GM18909 (cell line): ENCODE data around the gene SLC39A3.
"Not testable (repeated sequence)": the region's sequence is repeated elsewhere in the genome, so short reads cannot be mapped to it uniquely, and the experiment has no call there.

Experiments used
- ATAC-seq: cut with Tn5 transposase; IDR thresholded peaks from one replicate; pipeline ENCODE4 v1.9.1; 2021; ENCODE audit warnings: mild to moderate bottlenecking; ENCODE audit not compliant: unreplicated experiment, poor library complexity

Gene SLC39A3

GRCh38 chr19:2724148-2724557, 15.7 kb downstream of the SLC39A3 start:
- no peak for ATAC-seq

DNA sequence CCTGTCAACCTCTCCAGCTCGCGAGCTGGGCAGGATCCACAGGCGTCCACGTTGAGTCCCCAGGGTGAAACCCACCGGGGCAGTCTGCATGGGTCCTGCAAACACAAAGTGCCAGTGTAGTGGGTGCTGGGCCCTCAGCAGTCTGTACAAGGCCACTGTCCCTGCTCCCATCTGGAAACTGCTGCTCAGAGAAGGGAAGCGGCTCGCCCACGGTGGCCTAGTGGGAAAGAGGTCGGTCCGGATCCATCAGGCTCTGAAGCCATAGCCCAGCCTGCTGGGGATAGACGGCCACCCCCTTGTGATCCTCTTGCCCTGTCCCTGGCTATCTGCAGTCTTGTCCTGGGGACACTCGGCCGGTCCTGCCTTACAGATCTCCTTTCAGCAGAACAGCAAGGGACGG, 16.1 kb downstream of the SLC39A3 start:
- no peak for ATAC-seq

GRCh38 chr19:2723345-2723715, 16.5 kb downstream of the SLC39A3 start:
- no peak for ATAC-seq

DNA sequence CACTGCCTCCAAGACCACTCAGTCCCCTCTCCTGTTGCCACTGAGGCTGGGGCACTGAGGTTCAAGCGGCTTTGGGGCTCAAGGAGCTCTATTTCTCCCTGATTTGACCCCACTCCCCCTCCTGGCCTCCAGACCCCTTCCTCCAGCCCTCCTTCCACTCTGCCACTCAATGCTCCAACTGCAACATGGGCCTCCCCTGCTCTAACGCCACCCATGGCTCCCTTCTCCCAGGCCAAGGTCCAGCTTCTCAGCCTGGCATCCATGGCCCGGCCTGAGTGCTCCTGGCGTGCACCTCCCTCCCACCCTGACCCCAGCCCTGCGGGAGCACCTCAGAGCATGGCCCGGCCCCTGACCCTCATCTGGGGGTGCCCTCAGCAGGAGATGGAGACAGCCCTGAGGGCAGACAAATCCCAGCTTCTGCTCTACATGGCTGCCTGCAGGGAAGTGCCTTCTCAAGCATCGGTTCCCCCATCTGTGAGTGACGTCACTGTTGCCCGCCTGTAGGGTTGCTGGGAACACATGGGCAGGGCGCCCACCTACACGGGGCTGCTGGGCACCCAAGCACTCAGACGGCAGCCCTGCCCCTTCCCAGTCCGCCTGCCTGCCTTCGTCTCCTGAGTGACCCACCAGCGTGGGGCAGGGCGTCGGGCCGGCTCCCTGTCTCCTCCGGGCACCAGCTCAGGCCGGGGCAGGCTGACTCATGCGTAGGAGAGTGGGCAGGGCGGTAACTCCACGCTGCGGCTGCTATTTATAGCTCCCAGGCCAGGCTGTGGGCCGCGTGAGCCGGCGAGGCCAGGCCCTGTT, 17.1 kb downstream of the SLC39A3 start:
- no peak for ATAC-seq

- no peak for ATAC-seq
These were observed 18.0 kb downstream of the SLC39A3 start for GRCh38 chr19:2721570-2722540.

DNA sequence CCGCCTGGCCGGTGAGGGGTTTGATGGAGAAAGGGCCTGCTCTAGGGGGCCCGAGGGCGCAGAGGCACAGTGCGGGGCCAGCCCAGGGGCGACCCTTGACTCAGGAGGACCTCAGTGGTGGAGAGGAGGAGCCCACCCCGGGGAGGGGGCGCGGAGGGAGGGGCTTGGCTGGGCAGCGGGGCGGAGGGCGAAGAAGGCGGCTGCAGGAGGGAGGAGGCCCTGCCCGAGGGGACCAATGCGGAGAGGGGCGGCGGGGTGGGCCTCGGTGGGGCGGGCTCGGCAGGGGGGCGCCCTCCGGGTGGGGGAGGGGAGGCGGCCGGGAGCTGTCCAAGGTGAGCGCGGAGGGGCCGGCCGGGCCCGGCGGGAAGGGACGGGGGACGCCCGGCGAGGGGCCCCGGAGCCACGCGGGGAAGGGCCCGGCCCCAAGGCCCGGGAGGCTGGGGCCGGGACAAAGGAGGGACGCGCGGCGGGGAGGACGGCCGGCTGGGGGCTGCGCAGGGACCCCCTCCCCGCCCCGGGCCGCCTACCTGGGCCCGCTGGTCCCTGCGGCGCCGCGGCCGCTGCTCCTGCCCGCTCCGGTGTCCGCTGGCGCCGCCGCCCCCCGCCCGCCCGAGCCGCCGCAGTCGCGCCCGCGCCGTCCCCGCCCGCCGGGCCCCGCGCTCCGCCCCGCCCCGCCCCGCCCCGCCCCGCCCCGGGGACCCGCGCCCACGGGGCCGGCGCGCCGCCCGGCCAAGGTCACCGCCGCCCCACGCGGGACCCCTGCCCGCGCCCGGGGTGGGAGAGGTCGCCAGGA, 18.8 kb downstream of the SLC39A3 start, which contains the start of gene DIRAS1:
Gene DIRAS1, minus strand, starts transcription at position 596 of the 793 bp plus-strand sequence. CDS start 3,566 bp downstream, outside the sequence.
- ATAC-seq = no peak

- ATAC-seq = no peak
These were observed 19.7 kb downstream of the SLC39A3 start for GRCh38 chr19:2719920-2720776.

- ATAC-seq = no peak
These were observed 20.5 kb downstream of the SLC39A3 start for GRCh38 chr19:2719232-2719735.

DNA sequence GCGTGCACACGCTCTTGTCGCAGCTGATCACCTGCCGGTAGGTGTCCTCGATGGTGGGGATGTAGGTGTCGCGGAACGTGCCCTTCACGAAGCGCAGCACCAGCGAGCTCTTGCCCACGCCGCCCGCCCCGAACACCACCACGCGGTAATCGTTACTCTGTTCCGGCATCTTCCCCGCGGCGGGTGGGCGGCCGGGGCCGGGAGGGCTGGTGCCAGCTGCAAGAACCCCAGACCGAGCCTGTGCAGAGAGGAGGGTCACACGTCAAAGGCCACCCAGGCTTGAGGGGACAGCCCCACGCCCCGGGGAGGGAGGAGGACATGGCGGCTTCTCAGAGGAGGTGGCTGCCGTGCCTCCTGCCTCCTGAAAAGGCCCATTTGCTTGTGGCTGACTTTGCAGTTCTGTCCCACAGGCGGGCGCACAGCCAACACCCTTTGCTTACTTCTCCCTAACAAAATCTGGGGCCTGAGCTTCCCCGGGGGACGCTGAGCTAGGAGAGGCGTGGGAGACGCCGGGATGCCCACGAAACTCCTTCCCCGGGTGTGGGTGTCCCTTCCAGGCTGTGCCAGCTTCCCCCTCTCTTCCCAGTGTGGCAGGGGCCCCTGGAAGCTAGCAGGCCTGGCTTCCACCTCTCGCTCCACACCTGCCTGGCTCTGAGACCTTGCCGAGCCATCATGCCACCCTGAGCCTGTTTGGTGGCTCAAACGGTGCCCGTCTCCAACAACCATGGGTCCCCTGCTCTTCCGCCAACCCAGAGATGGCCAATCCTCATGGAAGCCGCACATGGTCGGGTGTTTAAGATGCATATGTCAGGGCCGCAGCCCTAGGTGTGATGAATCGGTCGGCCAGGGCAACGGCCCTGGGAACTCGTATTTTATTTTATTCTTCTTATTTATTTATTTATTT, 21.9 kb downstream of the SLC39A3 start:
- no peak for ATAC-seq

DNA sequence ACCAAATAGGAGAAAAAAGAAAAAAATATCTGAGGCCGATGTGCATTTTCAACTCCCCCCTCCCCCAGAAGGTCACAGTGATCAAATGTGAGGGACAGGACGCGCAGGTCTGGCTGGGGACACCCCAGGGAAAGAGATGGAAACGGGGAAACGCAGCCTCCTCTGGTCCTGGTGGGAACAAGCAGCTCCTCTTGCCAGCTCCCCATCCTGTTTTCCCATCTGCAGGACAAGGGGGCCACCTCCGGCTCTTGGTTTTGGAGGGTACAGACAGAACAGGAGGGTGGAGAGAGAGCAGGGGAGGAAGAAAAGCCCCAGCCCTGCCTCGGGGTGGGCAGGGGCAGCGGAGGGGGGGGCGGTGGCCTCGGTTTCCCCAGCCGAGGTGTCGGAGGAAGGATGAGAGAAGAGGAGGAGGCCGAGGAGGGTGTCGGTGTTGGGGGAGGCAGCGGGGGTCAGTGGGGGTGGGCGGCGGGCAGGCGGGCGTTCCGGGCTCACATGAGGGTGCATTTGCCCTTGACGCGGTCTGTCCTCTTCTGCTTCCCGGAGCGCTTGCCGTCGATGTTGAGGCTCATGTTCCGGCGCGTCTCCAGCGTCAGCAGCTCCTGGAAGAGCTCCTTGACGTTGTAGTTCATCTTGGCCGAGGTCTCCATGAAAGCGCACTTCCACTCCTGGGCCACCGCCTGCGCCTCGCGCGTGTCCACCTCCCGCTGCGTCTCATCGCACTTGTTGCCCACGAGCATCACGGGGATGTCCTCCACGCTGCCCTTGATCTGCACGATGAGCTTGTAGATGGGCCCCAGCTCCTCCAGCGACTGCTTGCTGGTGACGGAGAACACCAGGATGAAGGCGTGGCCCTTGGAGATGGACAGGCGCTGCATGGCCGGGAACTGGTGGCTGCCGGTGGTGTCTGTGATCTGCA, 22.8 kb downstream of the SLC39A3 start:
- ATAC-seq = no peak

- no peak for ATAC-seq
These were observed 23.6 kb downstream of the SLC39A3 start for GRCh38 chr19:2716275-2716650.

DNA sequence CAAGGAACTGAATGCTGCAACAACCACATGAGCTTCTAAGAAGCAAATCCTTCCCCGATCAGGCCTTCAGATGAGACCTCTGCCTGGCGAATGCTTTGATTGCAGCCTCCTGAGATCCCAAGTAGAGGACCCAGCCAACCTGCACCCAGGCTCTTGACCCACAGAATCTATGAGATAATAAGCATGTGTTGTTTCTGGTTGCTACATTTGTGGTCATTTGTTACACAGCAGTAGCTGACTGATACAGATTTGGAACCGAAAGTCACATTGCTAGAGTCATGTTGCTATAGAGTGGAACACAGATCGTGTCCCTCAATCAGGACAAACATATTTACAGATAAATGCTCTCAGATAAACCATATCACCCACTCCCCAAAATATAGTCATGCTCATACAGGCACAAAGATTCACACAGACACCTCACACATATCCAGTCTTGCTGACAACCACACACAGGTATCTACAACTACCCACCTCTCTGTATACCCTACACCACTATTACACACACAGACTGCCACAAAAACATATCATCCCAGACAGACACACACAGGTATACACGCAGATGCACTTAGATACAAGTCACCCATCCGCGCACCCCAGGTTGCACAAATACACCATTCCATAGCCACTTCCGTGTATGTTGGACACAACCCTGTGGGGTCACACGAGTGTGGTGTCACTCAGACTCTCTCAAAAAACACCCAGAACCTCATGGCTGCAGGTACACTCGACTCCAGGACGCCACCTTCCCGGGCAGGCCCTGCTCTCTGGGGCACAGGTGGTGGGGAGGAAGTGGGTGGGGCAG, 24.1 kb downstream of the SLC39A3 start:
- no peak for ATAC-seq

DNA sequence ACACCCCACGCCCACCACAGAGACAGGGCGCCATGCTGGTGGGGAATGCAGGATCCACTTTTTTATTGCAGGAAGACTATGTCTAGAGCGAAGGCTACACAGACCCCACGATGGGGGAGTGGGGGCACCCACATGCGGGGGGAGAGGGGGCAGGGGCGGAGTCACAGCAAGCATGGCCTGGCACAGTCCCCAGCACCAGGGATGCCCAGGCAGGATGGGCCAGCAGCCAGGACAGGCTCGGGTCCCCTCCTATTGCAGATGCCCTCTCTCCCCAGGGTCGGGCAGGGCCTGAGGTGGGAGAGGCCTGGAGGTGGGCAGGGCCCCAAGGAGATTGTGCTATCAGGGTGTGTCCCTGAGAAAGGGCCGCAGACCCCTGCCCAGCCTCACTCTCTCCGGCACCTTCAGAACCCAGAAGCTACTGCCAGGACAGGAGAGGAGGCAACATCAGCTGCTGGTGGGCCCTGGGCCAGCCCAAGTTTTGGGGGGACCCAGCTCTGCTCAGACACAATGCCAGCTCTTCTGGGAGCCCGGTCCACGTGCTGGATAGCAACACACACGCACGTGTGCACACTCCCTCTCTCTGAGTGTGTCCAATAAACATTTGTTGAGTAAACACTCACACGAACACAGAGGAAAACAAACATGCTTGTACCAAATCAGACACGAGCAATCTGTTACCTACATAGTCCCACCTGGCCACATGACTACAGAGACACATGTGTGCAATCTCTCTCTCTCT, 25.1 kb downstream of the SLC39A3 start:
- ATAC-seq = no peak

- ATAC-seq = not testable (repeated sequence)
These were observed 25.7 kb downstream of the SLC39A3 start for GRCh38 chr19:2714102-2714501.

DNA sequence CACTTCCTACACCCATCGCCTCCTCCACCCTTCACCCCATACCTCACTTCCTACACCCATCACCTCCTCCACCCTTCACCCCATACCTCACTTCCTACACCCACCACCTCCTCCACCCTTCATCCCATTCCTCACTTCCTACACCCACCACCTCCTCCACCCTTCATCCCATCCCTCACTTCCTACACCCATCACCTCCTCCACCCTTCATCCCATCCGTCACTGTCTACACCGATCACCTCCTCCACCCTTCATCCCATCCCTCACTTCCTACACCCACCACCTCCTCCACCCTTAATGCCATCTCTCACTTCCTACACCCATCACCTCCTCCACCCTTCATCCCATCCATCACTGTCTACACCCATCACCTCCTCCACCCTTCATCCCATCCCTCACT, 26.6 kb downstream of the SLC39A3 start:
- ATAC-seq = not testable (repeated sequence)

- ATAC-seq = no peak
These were observed 28.0 kb downstream of the SLC39A3 start for GRCh38 chr19:2711875-2712205.
